ENCODE data around the gene KRTAP10-8.
"Not testable (repeated sequence)": the region's sequence is repeated elsewhere in the genome, so short reads cannot be mapped to it uniquely, and the experiment has no call there.

The KRTAP10-8 gene

GRCh38 chr21:44646366-44647221 lies 34.7 kb downstream of the KRTAP10-8 start, which contains the start of gene KRTAP10-11:
Gene KRTAP10-11 (plus strand): TSS chr21:44646414. CDS start chr21:44646459, 45 bp downstream.
- DNase-seq (ENCODE audit: low spot score), result not testable (repeated sequence)

- no peak for DNase-seq (ENCODE audit: low spot score)
Observed at GRCh38 chr21:44647222-44647552, 35.3 kb downstream of the KRTAP10-8 start.

DNA sequence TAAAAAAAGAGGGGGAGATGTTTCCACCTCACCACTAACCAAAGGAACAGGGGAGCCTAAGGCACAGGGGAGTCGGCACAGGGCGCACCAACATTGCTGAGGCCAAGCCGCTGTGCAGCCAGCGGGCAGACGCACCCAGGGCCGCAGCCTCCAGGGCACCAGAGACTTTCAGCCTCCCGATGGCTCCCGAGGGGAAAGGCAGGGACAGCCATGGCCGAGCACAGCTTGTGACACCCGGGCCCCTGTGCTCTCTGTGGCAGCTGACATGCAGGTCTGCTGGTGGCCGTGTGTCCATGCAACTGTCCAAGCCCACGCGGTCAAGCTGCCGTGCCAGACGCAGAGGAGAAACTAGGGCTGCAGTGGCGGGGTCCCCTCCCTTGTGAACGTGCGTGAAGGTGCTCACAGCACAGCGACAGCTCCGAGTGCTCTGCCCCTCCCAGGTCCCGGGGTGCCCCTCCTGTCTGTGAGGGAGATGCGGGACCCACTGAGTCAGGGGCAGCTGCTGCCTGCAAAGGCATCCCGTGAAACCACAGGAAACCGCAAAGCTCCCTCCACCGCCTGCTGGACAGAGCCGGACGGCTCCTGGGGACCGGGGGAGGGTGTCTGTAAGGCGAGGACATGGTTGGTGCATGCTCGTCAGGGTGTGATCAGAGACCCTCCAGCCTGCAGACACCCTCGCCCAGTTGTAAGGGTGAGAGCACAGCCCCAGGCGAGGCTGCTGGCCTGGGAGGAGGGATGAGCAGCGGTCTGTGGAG lies 36.9 kb downstream of the KRTAP10-8 start:
- no peak for DNase-seq (ENCODE audit: low spot score)

- DNase-seq (ENCODE audit: low spot score), result no peak
Observed at GRCh38 chr21:44649521-44650100, 37.7 kb downstream of the KRTAP10-8 start.

- no peak for DNase-seq (ENCODE audit: low spot score)
Observed at GRCh38 chr21:44650265-44650972, 38.5 kb downstream of the KRTAP10-8 start.

DNA sequence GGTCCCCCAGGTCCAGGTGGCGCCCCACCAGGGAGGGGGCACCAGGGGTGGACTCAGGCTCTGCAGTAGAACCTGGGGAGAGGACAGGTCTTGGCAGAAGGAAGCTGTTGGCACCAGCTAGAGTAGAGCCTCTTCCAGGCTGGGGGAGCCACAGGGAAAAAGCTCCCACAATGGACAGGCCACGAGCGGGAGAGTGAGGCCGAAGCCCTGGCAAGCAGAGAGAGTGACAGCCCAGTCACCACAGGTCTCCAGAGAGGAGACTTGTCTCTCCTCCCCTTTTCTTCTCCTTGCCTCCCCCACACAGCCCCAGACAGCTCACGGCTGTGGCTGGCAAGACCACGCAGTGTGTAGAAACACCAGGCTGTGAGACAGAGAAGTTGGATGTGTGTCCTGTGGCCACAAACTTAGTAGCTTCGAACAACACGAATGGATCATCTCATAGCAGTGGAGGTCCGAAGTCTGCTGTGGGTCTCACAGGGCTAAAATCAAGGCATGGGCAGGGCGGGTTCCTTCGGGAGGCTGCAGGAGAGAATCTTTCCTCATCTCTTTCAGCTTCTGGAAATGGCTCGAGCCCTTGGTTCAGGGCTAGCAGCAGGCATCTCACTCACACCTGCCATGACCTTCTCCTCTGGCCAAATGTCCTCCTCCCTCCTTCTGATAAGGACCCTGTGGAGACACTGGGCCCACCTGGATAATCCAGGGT lies 39.2 kb downstream of the KRTAP10-8 start:
- DNase-seq (ENCODE audit: low spot score), result no peak

DNA sequence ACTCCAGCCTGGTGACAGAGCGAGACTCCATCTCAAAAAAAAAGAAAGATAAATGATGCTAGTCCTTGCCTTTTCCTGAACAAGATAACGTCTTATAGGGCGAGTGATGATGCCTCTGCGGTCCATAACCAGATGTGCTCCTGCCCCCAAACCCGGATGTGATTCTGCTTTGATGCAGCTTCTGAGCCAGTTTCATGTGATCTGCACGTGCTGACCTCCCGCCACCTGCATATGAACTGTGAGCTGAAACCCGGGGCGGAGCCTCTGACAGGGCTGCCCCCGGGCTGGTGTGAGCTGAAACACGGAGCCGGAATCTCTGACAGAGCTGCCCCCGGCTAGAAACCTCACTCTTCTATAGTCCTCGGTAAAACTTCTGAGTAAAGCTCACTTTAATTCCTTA lies 41.2 kb downstream of the KRTAP10-8 start:
- DNase-seq (ENCODE audit: low spot score), result no peak

DNA sequence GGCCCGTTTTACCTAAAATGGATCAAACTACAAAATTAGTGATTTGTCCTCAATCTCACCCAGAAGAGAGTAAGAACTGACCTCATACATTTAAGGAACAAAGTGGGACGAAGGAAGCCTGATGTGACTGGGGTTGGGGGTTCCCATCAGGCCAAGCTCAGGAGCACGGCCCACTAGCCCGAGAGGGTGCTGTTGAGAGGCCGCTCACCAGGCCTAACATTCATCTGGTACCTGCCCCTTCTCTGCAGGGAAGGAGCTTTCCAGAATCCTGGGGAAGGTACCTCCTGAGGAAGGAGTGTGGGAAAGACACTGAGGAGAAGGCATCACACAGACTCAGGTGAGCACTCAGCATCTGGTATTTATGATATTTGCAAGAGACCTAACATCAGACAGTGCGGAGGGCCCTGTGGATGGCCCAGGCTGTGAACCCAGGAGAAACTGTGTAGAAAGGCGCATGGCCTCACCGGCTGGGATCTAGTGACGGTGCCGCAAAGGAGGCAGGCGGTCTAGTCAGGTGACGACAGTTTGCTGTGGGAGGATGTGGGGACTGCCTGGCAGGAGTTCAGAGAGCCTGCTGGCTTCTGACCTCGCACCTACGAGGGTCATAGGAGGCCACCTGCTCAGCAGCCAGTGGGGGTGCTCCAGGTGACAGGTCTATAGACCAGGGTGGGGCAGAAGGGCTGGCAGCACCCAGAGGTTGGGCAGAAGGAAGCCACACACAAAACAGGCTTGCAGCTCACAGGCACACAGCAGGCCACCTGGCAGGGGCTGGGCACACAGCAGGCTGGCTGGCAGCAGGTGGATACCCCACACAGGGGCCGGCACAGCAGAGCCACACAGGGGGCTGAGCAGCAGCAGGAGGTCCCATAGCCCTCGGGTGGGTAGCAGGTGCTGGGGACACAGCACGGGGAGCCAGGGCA lies 42.0 kb downstream of the KRTAP10-8 start:
- no peak for DNase-seq (ENCODE audit: low spot score)

DNA sequence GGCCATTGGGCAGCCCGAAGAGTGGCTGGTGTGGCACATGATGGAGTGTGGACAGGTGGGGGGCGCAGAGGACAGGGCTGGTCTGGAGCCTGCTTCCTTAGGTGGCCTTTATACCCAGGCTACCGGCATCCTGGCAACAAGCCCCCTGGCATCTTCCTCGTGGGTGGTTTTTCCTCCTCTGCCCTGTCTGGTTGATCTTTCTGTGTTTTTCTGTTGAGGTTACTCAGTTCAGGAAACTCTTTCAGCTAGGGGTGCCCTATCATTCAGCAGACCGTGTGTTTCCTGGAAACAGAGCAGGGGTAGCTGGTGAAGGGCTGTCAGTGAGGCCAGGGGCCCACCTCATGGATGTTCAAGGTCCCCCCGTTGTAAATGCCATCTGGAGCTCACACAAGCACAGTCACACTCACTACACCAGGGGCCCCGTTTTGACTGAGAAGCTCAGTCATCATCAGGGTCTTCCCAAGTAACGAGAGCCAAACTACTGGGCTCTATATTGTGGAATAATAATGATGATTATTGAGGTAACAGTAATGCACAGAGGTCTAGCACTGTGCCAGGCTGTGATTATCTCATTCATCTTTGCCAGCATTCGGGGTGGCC lies 42.8 kb downstream of the KRTAP10-8 start, which contains the start of gene KRTAP12-4:
TSS of gene KRTAP12-4 (minus strand) at position 84 of the 600 bp plus-strand sequence. CDS start at position 39, 45 bp downstream.
- DNase-seq (ENCODE audit: low spot score), result no peak

- DNase-seq (ENCODE audit: low spot score), result no peak
Observed at GRCh38 chr21:44656868-44657267, 45.0 kb downstream of the KRTAP10-8 start.

DNA sequence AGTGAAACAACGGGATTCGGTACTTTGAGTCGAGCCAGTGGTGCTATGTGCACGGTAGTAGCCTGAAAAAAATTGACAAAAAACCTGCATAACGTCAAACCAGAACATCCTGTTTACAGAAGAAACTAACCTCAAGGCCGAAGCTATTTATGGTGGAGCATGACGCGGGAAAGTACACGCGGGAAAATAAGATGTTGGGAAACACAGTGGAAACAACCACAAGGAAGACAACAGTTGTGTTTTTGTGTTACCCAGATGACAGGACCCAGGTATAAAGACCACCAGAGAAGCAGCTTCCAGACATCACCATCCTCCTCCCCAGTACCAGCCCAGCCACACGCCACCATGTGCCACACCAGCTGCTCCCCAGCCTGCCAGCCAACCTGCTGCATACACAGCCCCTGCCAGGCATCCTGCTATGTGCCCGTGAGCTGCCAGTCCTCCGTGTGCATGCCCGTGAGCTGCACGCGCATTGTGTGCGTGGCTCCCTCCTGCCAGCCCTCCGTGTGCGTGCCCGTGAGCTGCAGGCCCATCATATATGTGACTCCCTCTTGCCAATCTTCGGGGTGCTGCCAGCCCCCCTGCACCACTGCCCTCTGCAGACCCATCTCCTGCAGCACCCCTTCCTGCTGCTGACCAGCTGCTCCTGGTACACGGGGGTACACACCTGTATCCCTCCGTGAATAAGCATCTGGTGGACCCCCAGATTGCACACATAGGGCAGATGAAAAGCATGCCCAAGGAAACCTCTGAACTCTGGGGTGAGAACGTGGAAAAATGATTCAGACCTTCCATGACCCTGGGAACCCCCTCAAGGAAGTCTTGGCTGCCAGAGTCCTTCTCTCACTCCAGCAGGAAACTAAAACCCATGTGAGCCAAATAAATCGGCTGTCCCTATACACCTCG lies 46.0 kb downstream of the KRTAP10-8 start, which contains the start of gene KRTAP12-3:
TSS of gene KRTAP12-3 (plus strand) at position 298 of the 906 bp plus-strand sequence. CDS start at position 346, 48 bp downstream.
- DNase-seq (ENCODE audit: low spot score), result no peak

- no peak for DNase-seq (ENCODE audit: low spot score)
Observed at GRCh38 chr21:44658541-44658910, 46.6 kb downstream of the KRTAP10-8 start.

GRCh38 chr21:44658913-44659595 lies 47.2 kb downstream of the KRTAP10-8 start:
- no peak for DNase-seq (ENCODE audit: low spot score)

DNA sequence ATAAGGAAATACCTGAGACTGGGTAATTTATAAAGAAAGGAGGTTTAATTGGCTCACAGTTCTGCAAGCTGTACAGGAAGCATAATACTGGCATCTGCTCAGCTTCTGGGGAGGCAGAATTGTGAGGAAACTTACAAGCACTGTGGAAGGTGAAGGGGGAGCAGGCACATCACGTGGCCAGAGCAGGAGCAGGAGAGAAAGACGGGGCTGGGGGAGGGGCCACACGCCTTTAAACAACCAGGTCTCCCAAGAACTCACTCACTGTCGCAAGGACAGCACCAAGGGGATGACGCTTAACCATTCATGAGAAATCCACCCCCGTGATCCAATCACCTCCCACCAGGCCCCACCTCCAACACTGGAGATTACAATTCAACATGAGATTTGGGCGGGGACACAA lies 49.7 kb downstream of the KRTAP10-8 start:
- DNase-seq (ENCODE audit: low spot score), result not testable (repeated sequence)

Measured in HuH-7.5 (cell line).